Trophoblast cell (in vitro differentiated cells and primary cell): ENCODE data around the gene FRMD4A.

ENCODE experiments used
- DNase-seq, 2 donors: peaks; one replicate each; pipeline ENCODE4 v3.0.0-alpha.2; 2016
- H2AFZ ChIP-seq: 2 replicates; pipeline ENCODE4 v1.6.1; 2013; ENCODE audit warnings: low read length, moderate library complexity, mild to moderate bottlenecking; ENCODE audit not compliant: insufficient read depth, poor library complexity
- H2AK5ac ChIP-seq: 2 replicates; pipeline ENCODE4 v1.6.1; 2013; ENCODE audit warnings: mild to moderate bottlenecking, low read length
- H2BK120ac ChIP-seq: 2 replicates; pipeline ENCODE4 v1.6.1; 2013; ENCODE audit warnings: low read length, mild to moderate bottlenecking, moderate library complexity; ENCODE audit not compliant: insufficient read depth, poor library complexity
- H2BK12ac ChIP-seq: 2 replicates; pipeline ENCODE4 v1.6.1; 2013; ENCODE audit warnings: mild to moderate bottlenecking, low read length, moderate library complexity
- H2BK5ac ChIP-seq: 2 replicates; pipeline ENCODE4 v1.6.1; 2013; ENCODE audit warnings: low read length, low read depth, moderate library complexity, mild to moderate bottlenecking; ENCODE audit not compliant: poor library complexity
- H3K14ac ChIP-seq: 2 replicates; pipeline ENCODE4 v1.6.1; 2013; ENCODE audit warnings: mild to moderate bottlenecking, low read length
- H3K18ac ChIP-seq: 2 replicates; pipeline ENCODE4 v1.6.1; 2013; ENCODE audit warnings: mild to moderate bottlenecking, low read length
- H3K23ac ChIP-seq: 2 replicates; pipeline ENCODE4 v1.6.1; 2013; ENCODE audit warnings: low read length
- H3K27ac ChIP-seq: 2 replicates; pipeline ENCODE4 v1.5.1; 2013; ENCODE audit warnings: low read depth, mild to moderate bottlenecking, inconsistent platforms, low read length, moderate library complexity
- H3K27me3 ChIP-seq: 2 replicates; pipeline ENCODE4 v1.6.1; 2013; ENCODE audit warnings: inconsistent platforms, mild to moderate bottlenecking, low read length, moderate library complexity; ENCODE audit not compliant: insufficient read depth
- H3K36me3 ChIP-seq, 2 experiments: 1 replicate in 1 of 2; 2 replicates in 1 of 2; pipeline ENCODE4 v1.6.1; 2013; ENCODE audit warnings: low read length in 2 of 2, mild to moderate bottlenecking in 2 of 2, moderate library complexity in 1 of 2; ENCODE audit not compliant: insufficient read depth in 2 of 2, control insufficient read depth in 1 of 2
- H3K4ac ChIP-seq: 2 replicates; pipeline ENCODE4 v1.6.1; 2013; ENCODE audit warnings: low read depth, mild to moderate bottlenecking, low read length, moderate library complexity
- H3K4me1 ChIP-seq, 2 experiments: 1 replicate in 1 of 2; 2 replicates in 1 of 2; pipeline ENCODE4 v1.6.1; 2013; ENCODE audit warnings: low read length in 2 of 2, mild to moderate bottlenecking in 2 of 2, moderate library complexity in 1 of 2; ENCODE audit not compliant: insufficient read depth in 2 of 2, control insufficient read depth in 1 of 2
- H3K4me2 ChIP-seq: 2 replicates; pipeline ENCODE4 v1.6.1; 2013; ENCODE audit warnings: inconsistent platforms, mild to moderate bottlenecking, low read length, moderate library complexity
- H3K4me3 ChIP-seq: 2 replicates; pipeline ENCODE4 v1.5.1; 2013; ENCODE audit warnings: mild to moderate bottlenecking, low read depth, low read length, inconsistent platforms
- H3K79me1 ChIP-seq: one replicate; pipeline ENCODE4 v1.6.1; 2013; ENCODE audit warnings: low read length
- H3K79me2 ChIP-seq: 2 replicates; pipeline ENCODE4 v1.6.1; 2013; ENCODE audit warnings: low read length, mild to moderate bottlenecking; ENCODE audit not compliant: control insufficient read depth, insufficient read depth, poor library complexity
- H3K9ac ChIP-seq: 2 replicates; pipeline ENCODE4 v1.6.1; 2013; ENCODE audit warnings: mild to moderate bottlenecking, low read length
- H3K9me3 ChIP-seq: 2 replicates; pipeline ENCODE4 v1.6.1; 2013; ENCODE audit warnings: low read depth, mild to moderate bottlenecking, control low read depth, inconsistent platforms, low read length; ENCODE audit not compliant: insufficient read depth
- H4K12ac ChIP-seq: 2 replicates; pipeline ENCODE4 v1.6.1; 2013; ENCODE audit warnings: low read depth, mild to moderate bottlenecking, low read length, moderate library complexity
- H4K8ac ChIP-seq: 2 replicates; pipeline ENCODE4 v1.6.1; 2013; ENCODE audit warnings: low read depth, mild to moderate bottlenecking, low read length, moderate library complexity
- H4K91ac ChIP-seq: one replicate; pipeline ENCODE4 v1.6.1; 2013; ENCODE audit warnings: low read depth, mild to moderate bottlenecking, low read length, moderate library complexity
- WGBS: extraction: QIAGEN DNeasy Blood & Tissue Kit; methylation state at CpG from one replicate; pipeline ENCODE4 v1.1.7; 2013; ENCODE audit warnings: missing lambda C conversion rate; ENCODE audit not compliant: insufficient read length, insufficient coverage; ENCODE audit errors: extremely low coverage; 5-methylcytosine and 5-hydroxymethylcytosine counted together

Gene FRMD4A

GRCh38 chr10:13978533-13979115 lies 352.1 kb downstream of the FRMD4A start:
- H3K79me1 ChIP-seq: no peaks in the 10 kb centered on the region
- H3K14ac ChIP-seq: no peak overlapping the region
- no peak overlapping the region for H3K4me3 ChIP-seq
- no peak overlapping the region for H2BK120ac ChIP-seq
- no peaks in the 10 kb centered on the region for H3K36me3 ChIP-seq
- H2AK5ac ChIP-seq: no peak overlapping the region
- no peaks in the 10 kb centered on the region for H3K27me3 ChIP-seq
- H4K91ac ChIP-seq: no peak overlapping the region
- H2AFZ ChIP-seq: no peak overlapping the region
- no peak overlapping the region for H2BK12ac ChIP-seq
- H3K9me3 ChIP-seq: no peaks in the 10 kb centered on the region
- no peak overlapping the region for H3K23ac ChIP-seq
- DNase-seq: no peak
- H3K9ac ChIP-seq: no peak overlapping the region
- H2BK5ac ChIP-seq: no peak overlapping the region
- H3K27ac ChIP-seq: no peak overlapping the region
- H4K8ac ChIP-seq: no peak overlapping the region
- H3K79me2 ChIP-seq: no peaks in the 10 kb centered on the region
- H4K12ac ChIP-seq: no peak overlapping the region
- no peak overlapping the region for H3K4ac ChIP-seq
- H3K4me1 ChIP-seq: peaks cover 3% of the 10 kb centered on the region in 2 experiments
- H3K4me2 ChIP-seq: no peak overlapping the region
- H3K18ac ChIP-seq: no peak overlapping the region
- WGBS: no CpG with 5 or more reads among the region's 4 CpGs

GRCh38 chr10:13977861-13978532 lies 352.7 kb downstream of the FRMD4A start:
- WGBS: no CpG with 5 or more reads among the region's 3 CpGs
- Histone ChIP-seq H3K79me2 (no peaks in the 10 kb centered on the region), H2BK5ac (no peak overlapping the region), H3K27me3 (no peaks in the 10 kb centered on the region), H3K79me1 (no peaks in the 10 kb centered on the region), H3K4me3 (no peak overlapping the region), H3K27ac (no peak overlapping the region), H2BK12ac (no peak overlapping the region), H2AFZ (no peak overlapping the region), H3K14ac (no peak overlapping the region), H3K36me3 (no peaks in the 10 kb centered on the region), H2AK5ac (no peak overlapping the region), H4K12ac (no peak overlapping the region), H3K4me2 (no peak overlapping the region), H3K9me3 (no peaks in the 10 kb centered on the region), H2BK120ac (no peak overlapping the region), H4K91ac (no peak overlapping the region), H3K18ac (no peak overlapping the region), H3K4ac (no peak overlapping the region), H3K23ac (no peak overlapping the region), H3K4me1 (peaks cover 3% of the 10 kb centered on the region in 2 experiments), H3K9ac (no peak overlapping the region), H4K8ac (no peak overlapping the region)
- no peak for DNase-seq

- H2AK5ac ChIP-seq: no peak overlapping the region
- H3K27ac ChIP-seq: no peak overlapping the region
- H4K8ac ChIP-seq: no peak overlapping the region
- H3K27me3 ChIP-seq: no peaks in the 10 kb centered on the region
- no peak overlapping the region for H2BK12ac ChIP-seq
- H3K79me1 ChIP-seq: no peaks in the 10 kb centered on the region
- no peaks in the 10 kb centered on the region for H3K36me3 ChIP-seq
- DNase-seq: no peak
- no peak overlapping the region for H4K91ac ChIP-seq
- H3K4me1 ChIP-seq: peaks cover 9 to 10% of the 10 kb centered on the region in 2 experiments
- no peak overlapping the region for H3K23ac ChIP-seq
- H3K4me2 ChIP-seq: no peak overlapping the region
- H3K4me3 ChIP-seq: no peak overlapping the region
- H2BK120ac ChIP-seq: no peak overlapping the region
- no CpG with 5 or more reads among the region's 4 CpGs for WGBS
- no peak overlapping the region for H3K18ac ChIP-seq
- H3K14ac ChIP-seq: no peak overlapping the region
- no peak overlapping the region for H2AFZ ChIP-seq
- H3K9me3 ChIP-seq: peaks cover 2% of the 10 kb centered on the region
- H3K9ac ChIP-seq: no peak overlapping the region
- no peak overlapping the region for H2BK5ac ChIP-seq
- H3K79me2 ChIP-seq: no peaks in the 10 kb centered on the region
- no peak overlapping the region for H4K12ac ChIP-seq
- no peak overlapping the region for H3K4ac ChIP-seq
Measured at GRCh38 chr10:13973742-13974141, 357.0 kb downstream of the FRMD4A start.

- Histone ChIP-seq H3K4me3 (no peak overlapping the region), H3K9me3 (peaks cover 2% of the 10 kb centered on the region), H3K18ac (no peak overlapping the region), H2AK5ac (no peak overlapping the region), H3K9ac (no peak overlapping the region), H3K23ac (no peak overlapping the region), H3K27ac (no peak overlapping the region), H2BK120ac (no peak overlapping the region), H2AFZ (no peak overlapping the region), H2BK5ac (no peak overlapping the region), H3K36me3 (no peaks in the 10 kb centered on the region), H4K8ac (no peak overlapping the region), H4K91ac (no peak overlapping the region), H3K4ac (no peak overlapping the region), H2BK12ac (no peak overlapping the region), H4K12ac (no peak overlapping the region), H3K14ac (no peak overlapping the region), H3K79me1 (no peaks in the 10 kb centered on the region), H3K4me2 (no peak overlapping the region), H3K79me2 (no peaks in the 10 kb centered on the region), H3K27me3 (no peaks in the 10 kb centered on the region), H3K4me1 (peaks cover 9 to 10% of the 10 kb centered on the region in 2 experiments)
- WGBS: no CpG with 5 or more reads among the region's 4 CpGs
- DNase-seq: no peak
Measured at GRCh38 chr10:13972609-13973008, 358.1 kb downstream of the FRMD4A start.
